ENCODE results near the gene SLC5A12. TPM values are rescaled to one million over a fixed set of nuclear protein-coding genes. Genes with fewer than 3 reads are reported as not detected.

SLC5A12 gene
- total RNA-seq, 2 donors from 2014 or later = not detected

- intact Hi-C loops (cut with DNase I) = no loop called here
- TF ChIP-seq CTCF (IDR thresholded peaks at IDR 0.05) = no peak
- TF ChIP-seq POLR2A (IDR thresholded peaks at IDR 0.05) = no peak
- DNase-seq = no peak
Measured at GRCh38 chr11:26764315-26764714, 42.5 kb upstream of the SLC5A12 start.

GRCh38 chr11:26762089-26762488 is 40.2 kb upstream of the SLC5A12 start:
- Histone ChIP-seq H3K9me3 (no peaks in the 10 kb centered on the region), H3K4me3 (no peak overlapping the region), H3K36me3 (replicated peaks in 1 of 2; ENCODE audit: insufficient read depth in 1 of 2, low read depth in 2 of 2) (no peaks in the 10 kb centered on the region), H3K27me3 (no peaks in the 10 kb centered on the region), H3K27ac (no peak overlapping the region), H3K4me1 (peaks cover 7% of the 10 kb centered on the region)
- intact Hi-C loops (cut with DNase I) = no loop called here
- no peak for TF ChIP-seq POLR2A (IDR thresholded peaks at IDR 0.05)
- no peak for TF ChIP-seq CTCF (IDR thresholded peaks at IDR 0.05)
- 49 to 61% methylated on average over 5 of the region's 5 CpGs for WGBS, 2 donors
- no peak for ATAC-seq
- no peak for DNase-seq

More at GRCh38 chr11:26764315-26764714, 42.5 kb upstream of the SLC5A12 start:
- no peak for ATAC-seq
- Histone ChIP-seq H3K27me3 (no peaks in the 10 kb centered on the region), H3K4me1 (peaks cover 7% of the 10 kb centered on the region), H3K4me3 (no peak overlapping the region), H3K27ac (no peak overlapping the region), H3K36me3 (replicated peaks in 1 of 2; ENCODE audit: insufficient read depth in 1 of 2, low read depth in 2 of 2) (no peaks in the 10 kb centered on the region), H3K9me3 (no peaks in the 10 kb centered on the region)
- WGBS, 2 donors = 79 to 96% methylated on average over 5 of the region's 5 CpGs

GRCh38 chr11:26761361-26761809 is 39.5 kb upstream of the SLC5A12 start:
- intact Hi-C loops (cut with DNase I) = no loop called here
- no peaks in the 10 kb centered on the region for H3K36me3 ChIP-seq (replicated peaks in 1 of 2; ENCODE audit: insufficient read depth in 1 of 2, low read depth in 2 of 2)
- H3K4me3 ChIP-seq = no peak overlapping the region
- H3K4me1 ChIP-seq = peaks cover 7% of the 10 kb centered on the region
- no peaks in the 10 kb centered on the region for H3K27me3 ChIP-seq
- DNase-seq (no peak), ATAC-seq (no peak)
- TF ChIP-seq POLR2A (IDR thresholded peaks at IDR 0.05) (no peak), CTCF (IDR thresholded peaks at IDR 0.05) (no peak)
- no peaks in the 10 kb centered on the region for H3K9me3 ChIP-seq
- 86 to 89% methylated on average over 4 of the region's 4 CpGs for WGBS, 2 donors
- no peak overlapping the region for H3K27ac ChIP-seq

- Histone ChIP-seq H3K9me3 (no peaks in the 10 kb centered on the region), H3K4me3 (no peak overlapping the region), H3K27ac (no peak overlapping the region), H3K36me3 (replicated peaks in 1 of 2; ENCODE audit: insufficient read depth in 1 of 2, low read depth in 2 of 2) (no peaks in the 10 kb centered on the region), H3K27me3 (no peaks in the 10 kb centered on the region), H3K4me1 (no peaks in the 10 kb centered on the region)
- DNase-seq = no peak
- no peak for ATAC-seq
- 76 to 89% methylated on average over 1 of the region's 1 CpG for WGBS, 2 donors
- intact Hi-C loops (cut with DNase I) = loop anchor here (5.0 kb wide), 1 partner anchor 394 kb away; no protein-coding TSS in a partner anchor
- no peak for TF ChIP-seq POLR2A (IDR thresholded peaks at IDR 0.05)
Measured at GRCh38 chr11:26757995-26758394, 36.1 kb upstream of the SLC5A12 start.

GRCh38 chr11:26755762-26756161 is 33.9 kb upstream of the SLC5A12 start:
- TF ChIP-seq CTCF (IDR thresholded peaks at IDR 0.05) (no peak), POLR2A (IDR thresholded peaks at IDR 0.05) (no peak)
- intact Hi-C loops (cut with DNase I) = loop anchor here (5.0 kb wide), 1 partner anchor 397 kb away; no protein-coding TSS in a partner anchor
- no peaks in the 10 kb centered on the region for H3K36me3 ChIP-seq (replicated peaks in 1 of 2; ENCODE audit: insufficient read depth in 1 of 2, low read depth in 2 of 2)
- ATAC-seq = no peak
- H3K4me3 ChIP-seq = no peak overlapping the region
- no peaks in the 10 kb centered on the region for H3K4me1 ChIP-seq
- 81 to 83% methylated on average over 4 of the region's 4 CpGs for WGBS, 2 donors
- no peaks in the 10 kb centered on the region for H3K9me3 ChIP-seq
- DNase-seq = no peak
- H3K27ac ChIP-seq = no peak overlapping the region
- no peaks in the 10 kb centered on the region for H3K27me3 ChIP-seq

Measured in body of pancreas (tissue), 4 donors.